ENCODE measurements around the gene ATF6B. TPM values are rescaled to one million over a fixed set of nuclear protein-coding genes. Genes with fewer than 3 reads are reported as not detected.

The ATF6B gene
- total and polyA plus RNA-seq, 2 of the 13 experiments (the other 11 are each of a cell fraction or from before 2014, with no cell fraction given), result 18.1 to 44.0 TPM

DNA sequence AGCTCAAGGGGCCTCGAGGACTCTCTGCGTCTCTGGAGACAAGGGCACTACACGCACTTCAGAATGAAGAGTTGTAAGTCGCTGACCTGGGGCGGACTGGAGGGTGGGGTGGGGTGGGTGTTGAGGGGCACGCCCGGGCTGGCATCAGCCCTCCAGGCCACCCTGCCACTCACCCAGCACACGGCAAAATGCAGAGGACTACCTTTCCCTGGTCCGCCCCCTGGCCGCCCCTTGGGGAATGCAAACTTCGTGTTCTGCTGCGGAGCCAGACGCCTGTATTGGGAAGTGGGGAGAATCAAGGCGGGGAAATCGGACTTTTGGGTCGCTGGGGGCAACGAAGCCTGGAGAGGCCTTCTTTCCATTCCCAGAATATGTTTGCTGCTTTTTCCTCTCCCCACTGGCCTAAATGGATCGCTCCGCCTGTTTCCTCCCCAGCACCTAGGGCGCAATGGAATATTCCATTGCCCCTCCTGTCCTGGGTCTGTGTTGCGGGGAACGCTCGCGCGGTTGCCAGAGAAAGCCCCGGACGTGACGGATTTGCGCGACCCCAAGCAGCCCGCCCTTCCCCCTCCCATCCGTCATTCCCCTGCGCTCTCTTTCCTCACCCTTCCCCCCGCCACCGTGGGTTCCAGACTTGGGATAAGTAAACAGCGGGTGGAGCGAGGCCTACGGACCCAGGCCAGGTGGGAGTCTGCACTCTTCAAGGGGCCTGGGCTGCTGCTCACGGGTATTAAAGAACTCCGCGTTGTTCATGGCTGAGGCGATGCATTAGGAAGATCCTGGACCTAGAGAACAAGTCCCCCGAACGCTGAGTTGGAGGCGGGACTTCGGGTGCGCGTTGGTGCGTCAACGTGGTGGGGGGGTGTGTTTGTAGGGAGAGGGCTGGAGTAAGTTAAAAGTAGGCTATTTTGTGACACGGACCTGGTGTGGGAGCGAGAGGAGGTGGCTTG is 25.8 kb upstream of the ATF6B start, which contains the start of gene PPT2 (continued):
- TF ChIP-seq JUN (CRISPR knock-in tag; IDR thresholded peaks at IDR 0.05), result peak; percentile 72; the same call in 1 of the 2 replicates
- no peak; the same call in 1 of the 2 replicates for TF ChIP-seq ARHGAP35 (CRISPR knock-in tag; IDR thresholded peaks at IDR 0.05; ENCODE audit: borderline replicate concordance)
- peak; percentile 79 for TF ChIP-seq HDAC2 (CRISPR knock-in tag; IDR thresholded peaks at IDR 0.05)
- 0 out of 2 replicates have a peak, but pooled peaks have one; percentile 12 for TF ChIP-seq MTERF4 (CRISPR knock-in tag; IDR thresholded peaks at IDR 0.05)
- peak; percentile 77; the same call in 1 of the 2 replicates for TF ChIP-seq MYPOP (CRISPR knock-in tag; IDR thresholded peaks at IDR 0.05)
- no peak; the same call in 1 of the 2 replicates for TF ChIP-seq ZNF468 (CRISPR knock-in tag; IDR thresholded peaks at IDR 0.05)
- TF ChIP-seq, protein P1, sequence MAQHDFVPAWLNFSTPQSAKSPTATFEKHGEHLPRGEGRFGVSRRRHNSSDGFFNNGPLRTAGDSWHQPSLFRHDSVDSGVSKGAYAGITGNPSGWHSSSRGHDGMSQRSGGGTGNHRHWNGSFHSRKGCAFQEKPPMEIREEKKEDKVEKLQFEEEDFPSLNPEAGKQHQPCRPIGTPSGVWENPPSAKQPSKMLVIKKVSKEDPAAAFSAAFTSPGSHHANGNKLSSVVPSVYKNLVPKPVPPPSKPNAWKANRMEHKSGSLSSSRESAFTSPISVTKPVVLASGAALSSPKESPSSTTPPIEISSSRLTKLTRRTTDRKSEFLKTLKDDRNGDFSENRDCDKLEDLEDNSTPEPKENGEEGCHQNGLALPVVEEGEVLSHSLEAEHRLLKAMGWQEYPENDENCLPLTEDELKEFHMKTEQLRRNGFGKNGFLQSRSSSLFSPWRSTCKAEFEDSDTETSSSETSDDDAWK (CRISPR knock-in tag; IDR thresholded peaks at IDR 0.05), result no peak
- TF ChIP-seq, protein P2, sequence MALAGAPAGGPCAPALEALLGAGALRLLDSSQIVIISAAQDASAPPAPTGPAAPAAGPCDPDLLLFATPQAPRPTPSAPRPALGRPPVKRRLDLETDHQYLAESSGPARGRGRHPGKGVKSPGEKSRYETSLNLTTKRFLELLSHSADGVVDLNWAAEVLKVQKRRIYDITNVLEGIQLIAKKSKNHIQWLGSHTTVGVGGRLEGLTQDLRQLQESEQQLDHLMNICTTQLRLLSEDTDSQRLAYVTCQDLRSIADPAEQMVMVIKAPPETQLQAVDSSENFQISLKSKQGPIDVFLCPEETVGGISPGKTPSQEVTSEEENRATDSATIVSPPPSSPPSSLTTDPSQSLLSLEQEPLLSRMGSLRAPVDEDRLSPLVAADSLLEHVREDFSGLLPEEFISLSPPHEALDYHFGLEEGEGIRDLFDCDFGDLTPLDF (CRISPR knock-in tag; IDR thresholded peaks at IDR 0.05), result peak; percentile 52; the same call in 1 of the 2 replicates
- TF ChIP-seq TFDP2 (CRISPR knock-in tag; IDR thresholded peaks at IDR 0.05), result peak; percentile 48; the same call in 1 of the 2 replicates
- TF ChIP-seq ZNF264 (CRISPR knock-in tag; IDR thresholded peaks at IDR 0.05), result peak; percentile 39; the same call in 1 of the 2 replicates
- peak; percentile 27 for TF ChIP-seq AHR (CRISPR knock-in tag; IDR thresholded peaks at IDR 0.05)
- TF ChIP-seq ZC3H13 (CRISPR knock-in tag; IDR thresholded peaks at IDR 0.05), result no peak; the same call in 1 of the 2 replicates
- no peak for TF ChIP-seq BCL6 (CRISPR knock-in tag; IDR thresholded peaks at IDR 0.05)
- TF ChIP-seq ZNF260 (CRISPR knock-in tag; IDR thresholded peaks at IDR 0.05; ENCODE audit: borderline replicate concordance, low read depth), result no peak
- no peak for TF ChIP-seq CBX1 (IDR thresholded peaks at IDR 0.05; ENCODE audit: low read depth)
- TF ChIP-seq CREB1 (IDR thresholded peaks at IDR 0.05), result peak; percentile 95
- TF ChIP-seq CREB1 (CRISPR knock-in tag; IDR thresholded peaks at IDR 0.05), result peak; percentile 97
- TF ChIP-seq MYC (CRISPR knock-in tag; IDR thresholded peaks at IDR 0.05; ENCODE audit: borderline replicate concordance), result peak; percentile 54; the same call in 1 of the 2 replicates
- TF ChIP-seq SKIL (CRISPR knock-in tag; IDR thresholded peaks at IDR 0.05; ENCODE audit: borderline replicate concordance), result no peak
- TF ChIP-seq ZNF451 (CRISPR knock-in tag; IDR thresholded peaks at IDR 0.05), result no peak
- peak; percentile 70 for TF ChIP-seq RFX1 (IDR thresholded peaks at IDR 0.05)

Data from HepG2 (cell line).